ENCODE results near the gene LCN6.

The LCN6 gene

GRCh38 chr9:136747161-136748060, 914 bp downstream of the LCN6 start:
- Histone ChIP-seq H3K9me3 (ENCODE audit: control insufficient read depth, insufficient read depth, low read length) (peaks cover 16% of the 10 kb centered on the region), H3K27me3 (ENCODE audit: control insufficient read depth, low read length) (peaks cover 20% of the 10 kb centered on the region), H3K4me3 (ENCODE audit: low read length) (no peak overlapping the region), H3K36me3 (ENCODE audit: control insufficient read depth, low read length) (no peaks in the 10 kb centered on the region), H3K79me2 (ENCODE audit: control insufficient read depth, low read length) (no peaks in the 10 kb centered on the region), H4K20me1 (ENCODE audit: control insufficient read depth, insufficient read depth, low read depth, low read length) (no peaks in the 10 kb centered on the region), H3K9me2 (replicated peaks; ENCODE audit: control insufficient read depth, low read length) (no peaks in the 10 kb centered on the region), H3K4me2 (ENCODE audit: low read length) (no peak overlapping the region), H3F3A (ENCODE audit: control insufficient read depth, insufficient read depth) (peaks cover 5% of the 10 kb centered on the region; the same call in 1 of the 2 replicates), H3K4me1 (ENCODE audit: control insufficient read depth, low read length) (peaks cover 39% of the 10 kb centered on the region), H3K27ac (ENCODE audit: low read depth, low read length) (no peak overlapping the region)
- TF ChIP-seq, protein P1, sequence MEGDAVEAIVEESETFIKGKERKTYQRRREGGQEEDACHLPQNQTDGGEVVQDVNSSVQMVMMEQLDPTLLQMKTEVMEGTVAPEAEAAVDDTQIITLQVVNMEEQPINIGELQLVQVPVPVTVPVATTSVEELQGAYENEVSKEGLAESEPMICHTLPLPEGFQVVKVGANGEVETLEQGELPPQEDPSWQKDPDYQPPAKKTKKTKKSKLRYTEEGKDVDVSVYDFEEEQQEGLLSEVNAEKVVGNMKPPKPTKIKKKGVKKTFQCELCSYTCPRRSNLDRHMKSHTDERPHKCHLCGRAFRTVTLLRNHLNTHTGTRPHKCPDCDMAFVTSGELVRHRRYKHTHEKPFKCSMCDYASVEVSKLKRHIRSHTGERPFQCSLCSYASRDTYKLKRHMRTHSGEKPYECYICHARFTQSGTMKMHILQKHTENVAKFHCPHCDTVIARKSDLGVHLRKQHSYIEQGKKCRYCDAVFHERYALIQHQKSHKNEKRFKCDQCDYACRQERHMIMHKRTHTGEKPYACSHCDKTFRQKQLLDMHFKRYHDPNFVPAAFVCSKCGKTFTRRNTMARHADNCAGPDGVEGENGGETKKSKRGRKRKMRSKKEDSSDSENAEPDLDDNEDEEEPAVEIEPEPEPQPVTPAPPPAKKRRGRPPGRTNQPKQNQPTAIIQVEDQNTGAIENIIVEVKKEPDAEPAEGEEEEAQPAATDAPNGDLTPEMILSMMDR (IDR thresholded peaks at IDR 0.05; ENCODE audit: low read depth, low read length, poor library complexity, severe bottlenecking) = no peak
- no peak for TF ChIP-seq EZH2phosphoT487 (IDR thresholded peaks at IDR 0.05; ENCODE audit: borderline replicate concordance, low read length)

- peaks cover 47% of the 10 kb centered on the region for H3K4me1 ChIP-seq (ENCODE audit: control insufficient read depth, low read length)
- H4K20me1 ChIP-seq (ENCODE audit: control insufficient read depth, insufficient read depth, low read depth, low read length) = no peaks in the 10 kb centered on the region
- no peaks in the 10 kb centered on the region for H3K36me3 ChIP-seq (ENCODE audit: control insufficient read depth, low read length)
- H3K4me2 ChIP-seq (ENCODE audit: low read length) = no peak overlapping the region
- peaks cover 28% of the 10 kb centered on the region for H3K27me3 ChIP-seq (ENCODE audit: control insufficient read depth, low read length)
- H3K79me2 ChIP-seq (ENCODE audit: control insufficient read depth, low read length) = no peaks in the 10 kb centered on the region
- H3K27ac ChIP-seq (ENCODE audit: low read depth, low read length) = no peak overlapping the region
- no peaks in the 10 kb centered on the region for H3K9me2 ChIP-seq (replicated peaks; ENCODE audit: control insufficient read depth, low read length)
- H3K9me3 ChIP-seq (ENCODE audit: control insufficient read depth, insufficient read depth, low read length) = peaks cover 8% of the 10 kb centered on the region
- H3F3A ChIP-seq (ENCODE audit: control insufficient read depth, insufficient read depth) = peaks cover 5% of the 10 kb centered on the region; the same call in 1 of the 2 replicates
- TF ChIP-seq EZH2phosphoT487 (IDR thresholded peaks at IDR 0.05; ENCODE audit: borderline replicate concordance, low read length) = no peak
- TF ChIP-seq, protein P1 (IDR thresholded peaks at IDR 0.05; ENCODE audit: low read depth, low read length, poor library complexity, severe bottlenecking) = no peak
- H3K4me3 ChIP-seq (ENCODE audit: low read length) = no peak overlapping the region
Measured at GRCh38 chr9:136746621-136747020, 1.7 kb downstream of the LCN6 start.

- no peak overlapping the region for H3K4me3 ChIP-seq (ENCODE audit: low read length)
- no peak overlapping the region for H3K27ac ChIP-seq (ENCODE audit: low read depth, low read length)
- no peak overlapping the region for H3K4me2 ChIP-seq (ENCODE audit: low read length)
Measured at GRCh38 chr9:136746155-136746490, 2.2 kb downstream of the LCN6 start.

More at GRCh38 chr9:136746155-136746490, 2.2 kb downstream of the LCN6 start:
- no peaks in the 10 kb centered on the region for H4K20me1 ChIP-seq (ENCODE audit: control insufficient read depth, insufficient read depth, low read depth, low read length)
- H3K79me2 ChIP-seq (ENCODE audit: control insufficient read depth, low read length) = no peaks in the 10 kb centered on the region
- H3K9me3 ChIP-seq (ENCODE audit: control insufficient read depth, insufficient read depth, low read length) = peaks cover 3% of the 10 kb centered on the region
- H3K27me3 ChIP-seq (ENCODE audit: control insufficient read depth, low read length) = peaks cover 32% of the 10 kb centered on the region
- H3K4me1 ChIP-seq (ENCODE audit: control insufficient read depth, low read length) = peaks cover 49% of the 10 kb centered on the region
- H3K36me3 ChIP-seq (ENCODE audit: control insufficient read depth, low read length) = no peaks in the 10 kb centered on the region
- H3K9me2 ChIP-seq (replicated peaks; ENCODE audit: control insufficient read depth, low read length) = no peaks in the 10 kb centered on the region
- TF ChIP-seq EZH2phosphoT487 (IDR thresholded peaks at IDR 0.05; ENCODE audit: borderline replicate concordance, low read length) = no peak
- TF ChIP-seq, protein P1 (IDR thresholded peaks at IDR 0.05; ENCODE audit: low read depth, low read length, poor library complexity, severe bottlenecking) = no peak
- peaks cover 5% of the 10 kb centered on the region; the same call in 1 of the 2 replicates for H3F3A ChIP-seq (ENCODE audit: control insufficient read depth, insufficient read depth)
